Peyer's patch (tissue), 4 donors: ENCODE results near the gene ETV3. TPM values are rescaled to one million over a fixed set of nuclear protein-coding genes. Genes with fewer than 3 reads are reported as not detected.

Experiments used
- DNase-seq, 3 donors: peaks; one replicate each; pipeline ENCODE4 v3.0.0-alpha.2; 2017 to 2019
- H3K27ac ChIP-seq, 4 donors: fragments of 200-600 bp; sonication (generic); one replicate each; pipeline ENCODE4 v1.5.1; 2016 to 2019
- H3K27me3 ChIP-seq, 2 donors: fragments of 200-600 bp; sonication (generic); one replicate each; pipeline ENCODE4 v1.5.1; 2019
- H3K36me3 ChIP-seq, 3 donors: fragments of 200-600 bp; sonication (generic); one replicate each; pipeline ENCODE4 v1.5.1; 2016 to 2019
- H3K4me1 ChIP-seq, 4 donors: fragments of 200-600 bp; sonication (generic); one replicate each; pipeline ENCODE4 v1.5.1; 2016 to 2019
- H3K4me3 ChIP-seq, 4 donors: fragments of 200-600 bp; sonication (generic); 1 replicate in 3 of 4; 2 replicates in 1 of 4; pipeline ENCODE4 v1.5.1; 2016 to 2019; ENCODE audit warnings: mild to moderate bottlenecking in 1 of 4
- H3K9me3 ChIP-seq, 4 donors: fragments of 200-600 bp; sonication (generic); one replicate each; pipeline ENCODE4 v1.5.1; 2016 to 2019; ENCODE audit warnings: mild to moderate bottlenecking in 1 of 4
- CTCF ChIP-seq, 6 experiments: fragments of 450-650 bp in 4 of 6; fragments of 200-600 bp in 2 of 6; sonication (generic) in 1 of 6; IDR thresholded peaks; one replicate each; pipeline ENCODE4 v1.5.1; 2017 to 2019; ENCODE audit warnings: antibody characterized with exemption in 6 of 6, mild to moderate bottlenecking in 3 of 6, moderate library complexity in 1 of 6
- POLR2A ChIP-seq, 2 donors: fragments of 450-650 bp; IDR thresholded peaks; one replicate each; pipeline ENCODE4 v1.5.1; 2017; ENCODE audit warnings: antibody characterized with exemption in 2 of 2, mild to moderate bottlenecking in 2 of 2, moderate library complexity in 2 of 2
- total RNA-seq, 4 donors: library from RNA; depleted of rRNA; stranded (reverse); fragments of >200 nt; gene quantifications; one replicate each; pipeline ENCODE4 v1.1.0, GENCODE V29; 2016

Gene ETV3
- total RNA-seq, 4 donors from 2014 or later, result 10.7 to 25.8 (median 20.2) TPM

DNA sequence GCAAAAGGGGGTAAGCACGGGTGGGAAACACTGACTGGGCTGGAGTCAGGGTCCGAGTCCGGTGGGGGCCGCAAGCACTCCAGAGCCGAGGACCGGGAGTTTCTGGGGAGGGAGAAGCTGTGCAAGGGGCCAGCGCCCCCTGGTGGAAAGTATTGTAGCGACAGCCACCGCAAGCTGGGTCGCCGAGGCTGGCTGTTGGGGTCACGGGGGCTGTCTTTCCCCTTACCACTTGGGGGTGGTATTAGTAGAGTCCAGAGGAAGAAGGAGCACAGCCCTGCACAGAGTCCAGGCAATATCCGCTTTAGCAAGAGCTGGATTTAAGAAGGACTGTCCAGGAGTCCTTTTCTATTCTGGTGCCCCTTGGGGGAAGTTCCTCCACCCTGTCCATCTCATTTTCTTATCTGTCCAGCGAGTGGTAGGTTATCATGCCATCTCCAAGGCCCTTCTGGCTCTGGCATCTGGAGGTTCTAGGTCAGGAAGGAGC lies 17.9 kb upstream of the ETV3 start:
- H3K4me3 ChIP-seq, result peak overlapping the region in 2 of 4 donors; percentile 12 to 44
- no peaks in the 10 kb centered on the region for H3K9me3 ChIP-seq
- peaks cover 0 to 30% (median 8%) of the 10 kb centered on the region in 4 donors for H3K4me1 ChIP-seq
- DNase-seq, result peak; percentile 74 to 88 (median 83)
- no peak for TF ChIP-seq POLR2A (IDR thresholded peaks at IDR 0.05)
- TF ChIP-seq CTCF (IDR thresholded peaks at IDR 0.05), result peak; percentile 88 to 98 (median 95)
- H3K27ac ChIP-seq, result no peak overlapping the region
- no peaks in the 10 kb centered on the region for H3K36me3 ChIP-seq
- no peaks in the 10 kb centered on the region for H3K27me3 ChIP-seq

- Histone ChIP-seq H3K27ac (peak overlapping the region in 1 of 4 donors; percentile 77), H3K36me3 (no peaks in the 10 kb centered on the region), H3K4me3 (peak overlapping the region in 2 of 4 donors; percentile 12 to 44), H3K9me3 (no peaks in the 10 kb centered on the region), H3K27me3 (no peaks in the 10 kb centered on the region), H3K4me1 (peaks cover 0 to 30% (median 8%) of the 10 kb centered on the region in 4 donors)
- no peak for DNase-seq
- no peak for TF ChIP-seq CTCF (IDR thresholded peaks at IDR 0.05)
- TF ChIP-seq POLR2A (IDR thresholded peaks at IDR 0.05), result no peak
Observed at GRCh38 chr1:157155658-157156057, 17.5 kb upstream of the ETV3 start.

DNA sequence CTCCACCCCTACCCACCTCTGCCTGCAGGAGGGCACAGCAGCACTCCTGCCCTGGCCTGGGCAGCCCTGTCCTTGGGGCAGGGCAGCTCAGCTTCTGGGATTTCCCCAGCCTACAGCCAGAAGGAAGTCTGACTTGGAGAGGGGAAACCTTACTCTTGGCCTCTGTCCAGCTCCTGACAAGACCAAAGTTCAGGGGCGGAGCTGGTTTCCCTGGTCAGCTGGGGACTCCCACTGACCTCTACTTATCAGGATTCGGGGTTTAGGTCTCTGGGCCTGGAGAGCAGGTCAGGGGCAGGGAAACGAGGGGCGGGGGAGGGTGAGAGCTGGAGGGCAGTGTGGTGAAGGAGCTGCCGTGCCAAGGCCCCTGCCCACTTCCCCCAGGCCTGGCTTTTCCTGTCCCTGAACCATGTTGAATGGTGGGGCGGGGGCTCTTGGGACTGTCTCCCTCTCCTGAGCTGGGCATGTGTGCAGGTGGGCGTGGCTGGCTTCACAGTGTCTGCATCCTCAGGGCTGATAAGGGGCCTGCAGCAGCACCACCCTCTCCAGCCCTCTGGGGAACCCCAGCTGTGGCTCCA lies 16.8 kb upstream of the ETV3 start:
- Histone ChIP-seq H3K36me3 (no peaks in the 10 kb centered on the region), H3K4me1 (peaks cover 0 to 30% (median 8%) of the 10 kb centered on the region in 4 donors), H3K9me3 (no peaks in the 10 kb centered on the region), H3K27me3 (no peaks in the 10 kb centered on the region), H3K4me3 (no peak overlapping the region), H3K27ac (peak overlapping the region in 3 of 4 donors; percentile 44 to 77 (median 72))
- peak in 2 of 3 donors; percentile 82 to 86 for DNase-seq
- TF ChIP-seq CTCF (IDR thresholded peaks at IDR 0.05) (no peak), POLR2A (IDR thresholded peaks at IDR 0.05) (peak in 1 of 2 donors; percentile 17)

DNA sequence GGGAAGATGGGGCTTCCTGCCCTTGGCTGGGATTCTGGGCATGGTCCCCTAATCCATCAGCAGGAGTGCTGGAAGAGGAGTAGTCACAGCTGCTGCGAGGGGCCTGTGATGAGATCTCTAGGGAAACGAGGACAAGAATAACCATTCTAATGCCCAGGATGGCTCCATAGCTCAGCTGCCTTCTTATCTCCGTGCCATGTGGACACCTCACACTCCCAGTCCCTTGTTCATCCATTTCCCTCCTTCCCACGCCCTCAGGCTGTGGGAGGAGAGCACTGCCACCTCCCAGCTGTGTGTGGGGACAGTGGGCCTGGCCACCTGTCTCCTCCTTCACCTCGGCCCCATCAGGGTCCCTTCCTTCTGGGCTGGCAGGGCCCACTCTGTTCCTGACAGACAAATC lies 16.1 kb upstream of the ETV3 start:
- Histone ChIP-seq H3K27me3 (no peaks in the 10 kb centered on the region), H3K9me3 (no peaks in the 10 kb centered on the region), H3K4me1 (peaks cover 0 to 30% (median 8%) of the 10 kb centered on the region in 4 donors), H3K4me3 (no peak overlapping the region), H3K27ac (peak overlapping the region in 3 of 4 donors; percentile 44 to 77 (median 72)), H3K36me3 (no peaks in the 10 kb centered on the region)
- DNase-seq, result no peak
- TF ChIP-seq CTCF (IDR thresholded peaks at IDR 0.05) (no peak), POLR2A (IDR thresholded peaks at IDR 0.05) (no peak)

GRCh38 chr1:157153746-157154145 lies 15.6 kb upstream of the ETV3 start:
- DNase-seq, result peak in 1 of 3 donors; percentile 65
- H3K4me1 ChIP-seq, result peaks cover 0 to 30% (median 8%) of the 10 kb centered on the region in 4 donors
- TF ChIP-seq POLR2A (IDR thresholded peaks at IDR 0.05) (no peak), CTCF (IDR thresholded peaks at IDR 0.05) (no peak)
- no peaks in the 10 kb centered on the region for H3K9me3 ChIP-seq
- H3K27me3 ChIP-seq, result no peaks in the 10 kb centered on the region
- H3K4me3 ChIP-seq, result no peak overlapping the region
- H3K27ac ChIP-seq, result peak overlapping the region in 2 of 4 donors; percentile 72 to 77
- H3K36me3 ChIP-seq, result no peaks in the 10 kb centered on the region
